HepG2 (cell line): ENCODE measurements around the gene EIF1. TPM values are rescaled to one million over a fixed set of nuclear protein-coding genes. Genes with fewer than 3 reads are reported as not detected.

Experiments
- ATAC-seq: fragments of 200-7000 bp; cut with Tn5 transposase; 3 replicates; pipeline ENCODE4 v1.9.1; 2020; ENCODE audit warnings: mild to moderate bottlenecking, moderate library complexity
- BruUV-seq: library from RNA; stranded (reverse); fragments of 400-500 nt; replicated peaks from 2 replicates; lab custom pipeline; 2021; lab: Mats Ljungman, UMichigan
- CTCF ChIA-PET: fragments of 300-600 bp; formaldehyde crosslinking; extraction: SDS; loops from one replicate; lab custom pipeline; 2021; ENCODE audit warnings: low total read pairs, inconsistent platforms, low intra/inter-chr PET ratio; lab: Yijun Ruan, JAX
- POLR2A ChIA-PET: fragments of 350-600 bp; sonication (Branson Sonifier 250); formaldehyde crosslinking; loops from one replicate; lab custom pipeline; 2020; ENCODE audit warnings: antibody characterized with exemption, inconsistent platforms; lab: Yijun Ruan, JAX
- DNase-seq: peaks from one replicate; pipeline ENCODE4 v3.0.0-alpha.2; 2015; ENCODE audit warnings: low spot score
- FAIRE-seq: peaks from 3 replicates; lab custom pipeline; 2011; peaks lifted over from hg19 to GRCh38; lab: Jason Lieb, UNC
- H2AFZ ChIP-seq: one replicate; pipeline ENCODE4 v1.6.1; 2011; ENCODE audit warnings: low read length, inconsistent platforms
- H3K27ac ChIP-seq: fragments of 300-600 bp; 3 replicates; pipeline ENCODE4 v1.8.0; 2011; ENCODE audit warnings: mixed run types, mild to moderate bottlenecking, mixed read lengths, low read length, inconsistent platforms; ENCODE audit not compliant: insufficient read depth; ENCODE audit errors: extremely low read length
- H3K27me3 ChIP-seq, 2 experiments: fragments of 200-600 bp in 1 of 2; 2 replicates in 1 of 2; 3 replicates in 1 of 2; pipeline versions ENCODE4 v1.6.0 to v1.8.0; 2011; ENCODE audit warnings: low read length in 2 of 2, mild to moderate bottlenecking in 2 of 2, moderate library complexity in 2 of 2, inconsistent platforms in 1 of 2; ENCODE audit not compliant: insufficient read depth in 2 of 2, control insufficient read depth in 1 of 2
- H3K36me3 ChIP-seq, 2 experiments: fragments of 200-600 bp in 1 of 2; replicated peaks in 1 of 2; 2 replicates in 1 of 2; 3 replicates in 1 of 2; pipeline versions ENCODE4 v1.5.1 to v1.8.0; 2011; ENCODE audit warnings: low read length in 2 of 2, inconsistent platforms in 1 of 2; ENCODE audit not compliant: insufficient read depth in 2 of 2, control insufficient read depth in 1 of 2
- H3K4me1 ChIP-seq: 2 replicates; pipeline ENCODE4 v1.5.1; 2012; ENCODE audit warnings: low read length, inconsistent platforms; ENCODE audit not compliant: insufficient read depth
- H3K4me2 ChIP-seq: 2 replicates; pipeline ENCODE4 v1.6.0; 2011; ENCODE audit warnings: low read depth, low read length, inconsistent platforms
- H3K4me3 ChIP-seq, 3 experiments: fragments of 200-600 bp in 1 of 3; sonication (generic), shearing (Covaris generic) in 1 of 3; replicated peaks in 1 of 3; 2 replicates each; pipeline ENCODE4 v1.5.1; 2011 to 2016; ENCODE audit warnings: low read length in 3 of 3, inconsistent platforms in 2 of 3, low read depth in 2 of 3, mild to moderate bottlenecking in 2 of 3, control low read depth in 1 of 3, mixed read lengths in 1 of 3; ENCODE audit not compliant: insufficient read depth in 1 of 3
- H3K79me2 ChIP-seq: one replicate; pipeline ENCODE4 v1.6.1; 2011; ENCODE audit warnings: low read length, inconsistent platforms; ENCODE audit not compliant: insufficient read depth
- H3K9ac ChIP-seq: 2 replicates; pipeline ENCODE4 v1.6.0; 2011; ENCODE audit warnings: mild to moderate bottlenecking, low read depth, low read length, inconsistent platforms; ENCODE audit not compliant: insufficient read depth
- H3K9me3 ChIP-seq: 2 replicates; pipeline ENCODE4 v1.5.1; 2012; ENCODE audit warnings: mild to moderate bottlenecking, low read length
- H4K20me1 ChIP-seq: 2 replicates; pipeline ENCODE4 v1.6.0; 2011; ENCODE audit warnings: inconsistent platforms, mild to moderate bottlenecking, low read length, moderate library complexity; ENCODE audit not compliant: insufficient read depth
- ATF4 ChIP-seq, 2 experiments: fragments of 450-650 bp in 1 of 2; sonication (generic) in 1 of 2; formaldehyde crosslinking; IDR thresholded peaks; 2 replicates each; pipeline versions ENCODE4 v1.5.0 to v1.8.0; 2020 to 2022; ENCODE audit warnings: mild to moderate bottlenecking in 1 of 2, missing genetic modification reagents in 1 of 2
- DMTF1 ChIP-seq: sonication (generic); formaldehyde crosslinking; IDR thresholded peaks from 2 replicates; pipeline ENCODE4 v1.4.0; 2020; ENCODE audit warnings: mild to moderate bottlenecking, missing genetic modification reagents
- HBP1 ChIP-seq: IDR thresholded peaks from 2 replicates; pipeline ENCODE4 v1.6.1; 2016; ENCODE audit warnings: low read depth, control low read depth
- MEF2D ChIP-seq: sonication (generic); formaldehyde crosslinking; IDR thresholded peaks from 2 replicates; pipeline ENCODE4 v1.5.1; 2020; ENCODE audit warnings: mild to moderate bottlenecking, missing genetic modification reagents
- NR2F1 ChIP-seq, 2 experiments: fragments of 450-650 bp in 1 of 2; formaldehyde crosslinking in 1 of 2; IDR thresholded peaks; 2 replicates each; pipeline versions ENCODE4 v1.5.0 to v1.6.1; 2016 to 2020; ENCODE audit warnings: mild to moderate bottlenecking in 1 of 2, missing compliant biosample characterization in 1 of 2, missing genetic modification reagents in 1 of 2, moderate library complexity in 1 of 2
- PHF8 ChIP-seq: sonication (generic); formaldehyde crosslinking; IDR thresholded peaks from 2 replicates; pipeline ENCODE4 v1.5.0; 2020; ENCODE audit warnings: missing genetic modification reagents
- POGK ChIP-seq: sonication (generic); formaldehyde crosslinking; conservative IDR thresholded peaks from 2 replicates; pipeline ENCODE4 v1.8.0; 2022; ENCODE audit warnings: mild to moderate bottlenecking, moderate library complexity, missing genetic modification reagents
- POLR2AphosphoS2 ChIP-seq: IDR thresholded peaks from 2 replicates; pipeline ENCODE4 v1.6.1; 2011; ENCODE audit warnings: low read depth, low read length, improper control_type of control experiment
- POLR2G ChIP-seq: fragments of 200-400 bp; formaldehyde crosslinking; IDR thresholded peaks from 2 replicates; pipeline ENCODE4 v1.6.1; 2018; ENCODE audit warnings: mild to moderate bottlenecking, low read depth, low read length, moderate library complexity
- REPIN1 ChIP-seq: sonication (generic); formaldehyde crosslinking; IDR thresholded peaks from 2 replicates; pipeline ENCODE4 v1.8.0; 2022; ENCODE audit warnings: missing genetic modification reagents, low read depth, mild to moderate bottlenecking, borderline replicate concordance
- SP4 ChIP-seq: sonication (generic); formaldehyde crosslinking; IDR thresholded peaks from 2 replicates; pipeline ENCODE4 v1.8.1; 2023; ENCODE audit warnings: mild to moderate bottlenecking, missing genetic modification reagents
- UBTF ChIP-seq: sonication (generic); formaldehyde crosslinking; IDR thresholded peaks from 2 replicates; pipeline ENCODE4 v1.4.0; 2020; ENCODE audit warnings: mild to moderate bottlenecking, missing genetic modification reagents
- YEATS2 ChIP-seq: sonication (generic); formaldehyde crosslinking; IDR thresholded peaks from 2 replicates; pipeline ENCODE4 v1.4.0; 2020; ENCODE audit warnings: missing genetic modification reagents, borderline replicate concordance
- ZNF549 ChIP-seq: sonication (generic); formaldehyde crosslinking; IDR thresholded peaks from 2 replicates; pipeline ENCODE4 v1.5.0; 2020; ENCODE audit warnings: missing genetic modification reagents
- WGBS: methylation state at CpG from one replicate; pipeline ENCODE4 v1.1.6; 2017; ENCODE audit warnings: low lambda C conversion rate; 5-methylcytosine and 5-hydroxymethylcytosine counted together
- in situ Hi-C: cut with HindIII; loops from 2 replicates; pipeline ENCODE4 v1.10.0; 2017; ENCODE audit warnings: low pct_unique_long_range_greater_than_20kb; ENCODE audit not compliant: extremely low pct_ligation_motif_present
- intact Hi-C: fragments of 100-400 bp; cut with micrococcal nuclease; formaldehyde crosslinking; loops from one replicate; pipeline ENCODE4 v1.10.0; 2022; ENCODE audit not compliant: unreplicated experiment
- polyA plus RNA-seq, 8 experiments: library from polyadenylated mRNA; depleted of rRNA in 3 of 8; stranded (reverse) in 7 of 8; unstranded in 1 of 8; fragments of >200 nt; fragmentation: Illumina TruSeq in 4 of 8; extraction: Trizol in 4 of 8; gene quantifications; 2 replicates each; pipeline versions ENCODE4 v1.2.1 to v1.2.3, GENCODE V29; 2011 to 2016; ENCODE audit warnings: low read depth in 4 of 8, missing spikeins in 1 of 8, mixed read lengths in 1 of 8; ENCODE audit not compliant: insufficient read depth in 1 of 8
- total RNA-seq, 5 experiments: library from RNA; depleted of rRNA; stranded (reverse); fragments of >200 nt; fragmentation: Illumina TruSeq; extraction: Trizol; gene quantifications; 2 replicates each; pipeline ENCODE4 v1.2.3, GENCODE V29; 2016; ENCODE audit warnings: low read depth in 1 of 5

The EIF1 gene
- total and polyA plus RNA-seq, 2 of the 13 experiments (the other 11 are each of a cell fraction or from before 2014, with no cell fraction given): 147 to 517 TPM

GRCh38 chr17:41678411-41678906, 10.2 kb upstream of the EIF1 start:
- Histone ChIP-seq H3K9me3 (no peaks in the 10 kb centered on the region), H3K4me2 (peak overlapping the region; percentile 73), H3K4me3 (peak overlapping the region; percentile 23 to 42 (median 42); a peak in 5 of 6 replicates), H2AFZ (peak overlapping the region; percentile 51), H3K36me3 (no peaks in the 10 kb centered on the region), H3K4me1 (peaks cover 50% of the 10 kb centered on the region), H3K79me2 (no peaks in the 10 kb centered on the region), H3K27me3 (peaks cover 2 to 8% of the 10 kb centered on the region in 2 experiments; a peak in 4 of 5 replicates), H3K9ac (peak overlapping the region; percentile 52), H3K27ac (no peak overlapping the region), H4K20me1 (no peaks in the 10 kb centered on the region)
- peak; percentile 55 for ATAC-seq
- intact Hi-C loops (no loop called here), in situ Hi-C loops (no loop called here)
- FAIRE-seq: no peak
- ChIA-PET POLR2A (interaction anchor here (0.7 to 7.2 kb wide), 10 partner anchors 11 to 1127 kb away, joined by 3 to 443 read pairs (median 4); partner anchors contain the start of genes EIF1, JUP and KRT19), CTCF (no interaction called here)
- 3% methylated on average over 2 of the region's 2 CpGs for WGBS
- no TSS peak for BruUV-seq
- DNase-seq: no peak
- peak in 1 of 2 experiments; percentile 54; a peak in 1 of 4 replicates for TF ChIP-seq ATF4 (CRISPR knock-in tag; IDR thresholded peaks at IDR 0.05)
- TF ChIP-seq MEF2D (CRISPR knock-in tag): no peak
- 0 out of 2 replicates have a peak, but pooled peaks have one; percentile 44 for TF ChIP-seq HBP1 (CRISPR knock-in tag)
- TF ChIP-seq YEATS2 (CRISPR knock-in tag): no peak
- TF ChIP-seq NR2F1 (CRISPR knock-in tag; IDR thresholded peaks at IDR 0.05): peak in 1 of 2 experiments; percentile 55; a peak in 1 of 4 replicates
- TF ChIP-seq POLR2AphosphoS2: peak; percentile 91
- 0 out of 2 replicates have a peak, but pooled peaks have one; percentile 24 for TF ChIP-seq POGK (CRISPR knock-in tag)
- no peak for TF ChIP-seq PHF8 (CRISPR knock-in tag)
- peak; percentile 17; the same call in 1 of the 2 replicates for TF ChIP-seq DMTF1
- TF ChIP-seq REPIN1 (CRISPR knock-in tag): 0 out of 2 replicates have a peak, but pooled peaks have one; percentile 39
- peak; percentile 61 for TF ChIP-seq POLR2G
- no peak for TF ChIP-seq ZNF549 (CRISPR knock-in tag)
- TF ChIP-seq UBTF (CRISPR knock-in tag): no peak
- no peak for TF ChIP-seq SP4 (CRISPR knock-in tag)
